Thoracic aorta (tissue), 2 donors: Measurements from ENCODE around the gene CFAP65. TPM values are rescaled to one million over a fixed set of nuclear protein-coding genes. Genes with fewer than 3 reads are reported as not detected.

Source experiments
- ATAC-seq: fragments of 150-250 bp; one replicate; pipeline ENCODE4 v1.8.0; 2017; ENCODE audit warnings: low read depth; ENCODE audit not compliant: insufficient number of reproducible peaks, low FRiP score
- DNase-seq: peaks from one replicate; pipeline ENCODE4 v3.0.0-alpha.2; 2020; ENCODE audit warnings: low spot score
- H3K27ac ChIP-seq, 2 donors: fragments of 200-600 bp; sonication (generic); 1 replicate in 1 of 2; 2 replicates in 1 of 2; pipeline ENCODE4 v1.5.1; 2016; ENCODE audit warnings: mild to moderate bottlenecking in 2 of 2, moderate library complexity in 2 of 2
- H3K27me3 ChIP-seq: fragments of 200-600 bp; sonication (generic); replicated peaks from 2 replicates; pipeline ENCODE4 v1.6.0; 2016; ENCODE audit warnings: mild to moderate bottlenecking; ENCODE audit not compliant: insufficient read depth
- H3K36me3 ChIP-seq: fragments of 200-600 bp; sonication (generic); one replicate; pipeline ENCODE4 v1.5.1; 2016
- H3K4me1 ChIP-seq, 2 donors: fragments of 200-600 bp; sonication (generic); 1 replicate in 1 of 2; 2 replicates in 1 of 2; pipeline versions ENCODE4 v1.5.1 to v1.6.0; 2016; ENCODE audit warnings: low read depth in 2 of 2, mild to moderate bottlenecking in 1 of 2; ENCODE audit not compliant: control insufficient read depth in 1 of 2
- H3K4me3 ChIP-seq: fragments of 200-600 bp; sonication (generic); 2 replicates; pipeline ENCODE4 v1.5.1; 2016; ENCODE audit warnings: mild to moderate bottlenecking
- H3K9me3 ChIP-seq: fragments of 200-600 bp; sonication (generic); 2 replicates; pipeline ENCODE4 v1.5.1; 2016
- total RNA-seq, 2 donors: library from RNA; depleted of rRNA; stranded (reverse); fragments of >200 nt; gene quantifications; one replicate each; pipeline versions ENCODE4 v1.1.0 to v1.2.3, GENCODE V29; 2016
- TF ChIP-seq, protein P1 (sequence below): fragments of 200-600 bp; sonication (generic); IDR thresholded peaks from one replicate; pipeline ENCODE4 v1.5.1; 2019; ENCODE audit warnings: antibody characterized with exemption

Gene CFAP65
- total RNA-seq, 2 donors from 2014 or later, result not detected

DNA sequence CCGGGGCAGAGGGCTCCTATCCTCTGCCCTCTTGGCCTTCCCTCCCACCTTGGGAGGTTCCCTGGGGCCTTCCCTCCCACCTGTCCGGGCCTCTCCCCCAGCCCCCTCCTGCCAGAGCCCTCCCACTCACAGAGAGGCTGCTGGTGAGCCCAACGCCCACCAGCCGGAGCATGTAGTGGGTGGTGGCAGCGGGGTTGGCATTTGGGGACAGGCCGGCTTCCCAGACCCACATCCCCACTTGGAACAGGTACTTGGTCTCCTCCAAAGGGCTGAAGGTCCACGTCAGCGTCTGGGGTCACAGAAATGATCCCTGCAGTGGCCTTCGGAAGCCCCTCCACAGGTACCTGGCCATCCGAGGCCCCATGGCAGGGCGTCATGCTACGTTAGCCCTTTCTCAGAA, 19.3 kb downstream of the CFAP65 start:
- Histone ChIP-seq H3K36me3 (no peaks in the 10 kb centered on the region), H3K27ac (no peak overlapping the region), H3K9me3 (no peaks in the 10 kb centered on the region), H3K4me3 (no peak overlapping the region), H3K4me1 (peaks cover 9 to 27% of the 10 kb centered on the region in 2 donors), H3K27me3 (no peaks in the 10 kb centered on the region)
- ATAC-seq (no peak), DNase-seq (no peak)
- TF ChIP-seq, protein P1, sequence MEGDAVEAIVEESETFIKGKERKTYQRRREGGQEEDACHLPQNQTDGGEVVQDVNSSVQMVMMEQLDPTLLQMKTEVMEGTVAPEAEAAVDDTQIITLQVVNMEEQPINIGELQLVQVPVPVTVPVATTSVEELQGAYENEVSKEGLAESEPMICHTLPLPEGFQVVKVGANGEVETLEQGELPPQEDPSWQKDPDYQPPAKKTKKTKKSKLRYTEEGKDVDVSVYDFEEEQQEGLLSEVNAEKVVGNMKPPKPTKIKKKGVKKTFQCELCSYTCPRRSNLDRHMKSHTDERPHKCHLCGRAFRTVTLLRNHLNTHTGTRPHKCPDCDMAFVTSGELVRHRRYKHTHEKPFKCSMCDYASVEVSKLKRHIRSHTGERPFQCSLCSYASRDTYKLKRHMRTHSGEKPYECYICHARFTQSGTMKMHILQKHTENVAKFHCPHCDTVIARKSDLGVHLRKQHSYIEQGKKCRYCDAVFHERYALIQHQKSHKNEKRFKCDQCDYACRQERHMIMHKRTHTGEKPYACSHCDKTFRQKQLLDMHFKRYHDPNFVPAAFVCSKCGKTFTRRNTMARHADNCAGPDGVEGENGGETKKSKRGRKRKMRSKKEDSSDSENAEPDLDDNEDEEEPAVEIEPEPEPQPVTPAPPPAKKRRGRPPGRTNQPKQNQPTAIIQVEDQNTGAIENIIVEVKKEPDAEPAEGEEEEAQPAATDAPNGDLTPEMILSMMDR, result no peak

DNA sequence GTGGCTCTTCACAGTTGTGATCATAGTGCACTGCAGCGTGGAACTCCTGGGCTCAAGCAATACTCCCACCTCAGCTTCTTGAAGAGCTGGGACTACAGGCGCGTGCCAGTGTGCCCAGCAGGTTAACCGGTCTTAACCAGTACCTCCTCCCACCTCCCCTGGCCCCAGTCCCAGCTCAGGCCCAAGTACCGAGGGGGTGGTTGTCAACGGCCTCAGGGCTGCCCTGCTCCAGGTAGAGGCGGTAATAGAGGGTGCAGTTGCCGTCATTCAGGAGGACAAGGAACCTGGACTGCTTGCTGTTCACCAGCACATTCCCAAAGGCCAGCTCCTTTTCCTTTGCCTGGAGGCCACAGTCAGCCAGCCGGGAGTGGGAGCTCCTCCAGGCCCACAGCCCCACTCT, 19.7 kb downstream of the CFAP65 start:
- Histone ChIP-seq H3K36me3 (no peaks in the 10 kb centered on the region), H3K9me3 (no peaks in the 10 kb centered on the region), H3K27ac (no peak overlapping the region), H3K27me3 (no peaks in the 10 kb centered on the region), H3K4me1 (peaks cover 9 to 29% of the 10 kb centered on the region in 2 donors), H3K4me3 (no peak overlapping the region)
- DNase-seq (no peak), ATAC-seq (no peak)
- TF ChIP-seq, protein P1, result no peak

DNA sequence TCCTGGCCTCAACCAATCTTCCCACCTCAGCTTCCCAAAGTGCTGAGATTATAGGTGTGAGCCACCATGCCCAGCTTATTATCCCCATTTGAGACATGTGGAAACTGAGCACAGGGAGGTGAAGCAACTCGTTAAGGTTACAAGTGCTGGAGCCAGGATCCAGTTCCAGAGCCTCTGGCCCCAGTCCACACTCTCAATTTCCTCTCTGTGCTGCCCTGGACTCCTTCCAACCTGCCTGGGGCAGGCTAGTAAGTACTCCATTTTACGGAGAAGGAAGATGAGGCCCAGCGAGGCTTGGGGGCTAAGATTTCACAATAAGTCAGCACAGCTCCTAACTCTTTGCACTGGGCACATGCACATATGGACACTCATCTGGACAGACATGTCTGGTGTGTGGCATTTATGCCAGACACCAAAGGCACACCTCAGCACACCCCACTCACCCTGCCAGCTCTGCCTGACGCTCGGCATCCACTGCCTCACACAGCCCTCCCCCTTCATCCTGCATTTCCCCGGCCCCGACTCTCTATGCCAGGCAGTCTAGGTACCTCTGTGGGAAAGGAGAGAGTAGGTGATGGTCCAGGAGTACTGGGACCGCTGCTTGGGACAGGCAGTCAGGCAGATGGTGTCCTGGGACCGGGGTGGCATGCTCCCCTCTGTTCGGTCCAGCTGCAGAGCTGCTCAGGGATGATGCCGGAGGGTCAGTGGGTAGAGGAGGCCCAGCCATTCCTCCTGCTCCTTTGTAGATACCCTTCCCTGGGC, 20.5 kb downstream of the CFAP65 start:
- TF ChIP-seq, protein P1, result no peak

DNA sequence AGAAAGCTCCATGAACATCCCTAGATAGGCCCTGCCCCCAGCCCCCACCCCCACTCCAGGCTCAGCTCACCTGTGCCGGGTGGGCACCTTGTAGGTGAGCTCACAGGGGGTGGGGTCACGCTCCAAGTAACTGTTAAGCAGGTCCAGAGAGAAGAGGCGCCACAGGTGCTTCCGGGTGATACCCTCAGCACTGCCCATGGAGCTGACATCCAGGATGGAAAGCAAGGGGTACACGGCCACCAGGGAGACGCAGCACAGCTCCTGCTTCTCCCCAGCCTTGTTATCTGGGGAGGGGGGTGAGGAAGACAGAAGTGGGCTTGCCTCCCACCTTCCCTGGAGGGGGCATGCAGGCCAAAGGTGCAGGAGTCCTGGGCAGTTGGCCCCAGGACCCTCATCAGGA, 21.9 kb downstream of the CFAP65 start:
- no peaks in the 10 kb centered on the region for H3K9me3 ChIP-seq
- no peak overlapping the region for H3K27ac ChIP-seq
- no peak overlapping the region for H3K4me3 ChIP-seq
- TF ChIP-seq, protein P1, result no peak
- peaks cover 9 to 29% of the 10 kb centered on the region in 2 donors for H3K4me1 ChIP-seq
- no peaks in the 10 kb centered on the region for H3K36me3 ChIP-seq
- no peak for DNase-seq
- ATAC-seq, result no peak
- no peaks in the 10 kb centered on the region for H3K27me3 ChIP-seq

More for the DNA sequence above, 20.5 kb downstream of the CFAP65 start:
- Histone ChIP-seq H3K4me1 (peaks cover 9 to 29% of the 10 kb centered on the region in 2 donors), H3K9me3 (no peaks in the 10 kb centered on the region), H3K4me3 (no peak overlapping the region), H3K27me3 (no peaks in the 10 kb centered on the region), H3K27ac (no peak overlapping the region), H3K36me3 (no peaks in the 10 kb centered on the region)
- DNase-seq (no peak), ATAC-seq (no peak)

DNA sequence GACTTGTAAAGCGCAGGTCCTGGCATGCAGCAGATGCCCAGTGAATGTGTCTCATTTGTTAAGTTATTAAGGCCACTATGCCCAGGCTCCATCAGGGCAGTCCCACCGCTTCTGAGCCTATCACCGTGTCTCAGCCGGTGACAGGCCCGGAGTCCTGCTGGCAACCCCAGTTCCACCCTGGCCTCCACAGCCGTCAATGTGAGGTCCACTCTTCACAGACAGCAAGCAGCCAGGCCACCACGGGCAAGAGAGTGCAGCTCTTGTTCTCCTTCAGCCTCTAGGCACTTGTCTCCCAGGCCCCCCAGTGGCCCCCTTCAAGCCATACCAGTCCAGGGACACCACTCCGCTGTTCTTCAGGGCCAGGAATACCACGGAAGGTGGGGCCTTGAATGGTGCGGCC, 22.6 kb downstream of the CFAP65 start:
- ATAC-seq (no peak), DNase-seq (no peak)
- TF ChIP-seq, protein P1, result no peak
- Histone ChIP-seq H3K4me1 (peaks cover 9 to 29% of the 10 kb centered on the region in 2 donors), H3K9me3 (no peaks in the 10 kb centered on the region), H3K27ac (no peak overlapping the region), H3K36me3 (no peaks in the 10 kb centered on the region), H3K4me3 (no peak overlapping the region), H3K27me3 (no peaks in the 10 kb centered on the region)
